ENCODE measurements around the gene NHEJ1.

DNA sequence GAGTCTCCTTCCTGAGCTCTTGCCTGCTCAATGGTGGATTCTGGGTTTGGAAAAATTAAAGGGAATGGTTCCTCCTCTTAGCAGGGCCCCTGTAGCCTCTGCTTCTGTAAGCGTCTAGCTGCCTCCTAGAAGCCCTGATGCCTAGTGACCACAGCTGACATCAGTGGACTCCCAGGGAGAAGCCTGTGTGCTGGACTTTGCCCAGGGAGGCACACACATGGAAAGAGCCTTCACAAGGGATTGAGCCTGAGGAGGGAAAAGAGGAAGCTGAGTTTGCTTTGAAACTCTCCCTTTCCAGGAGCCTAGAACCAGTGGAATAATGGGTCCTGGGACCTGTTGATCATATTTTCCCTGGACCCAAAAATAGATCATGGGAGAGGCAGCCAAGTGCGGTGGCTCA, 117.9 kb downstream of the NHEJ1 start:
- TF ChIP-seq POLR2AphosphoS5 (IDR thresholded peaks at IDR 0.05; ENCODE audit: low read depth, low read length) (no peak), TAF1 (IDR thresholded peaks at IDR 0.05; ENCODE audit: borderline replicate concordance, insufficient read depth, low read length) (no peak), SIN3A (IDR thresholded peaks at IDR 0.05; ENCODE audit: borderline replicate concordance, insufficient read depth, low read length) (no peak)
